AG09319 (cell line): ENCODE data around the gene S100G.

Experiments
- DNase-seq: peaks from one replicate; pipeline ENCODE4 v3.0.0-alpha.2; 2010; ENCODE audit warnings: low read depth; ENCODE audit errors: extremely low read depth
- TF ChIP-seq, protein P1 (sequence below): IDR thresholded peaks from 2 replicates; pipeline ENCODE4 v1.5.1; 2011; ENCODE audit warnings: low read depth, mild to moderate bottlenecking, inconsistent platforms, low read length, moderate library complexity

Gene S100G

DNA sequence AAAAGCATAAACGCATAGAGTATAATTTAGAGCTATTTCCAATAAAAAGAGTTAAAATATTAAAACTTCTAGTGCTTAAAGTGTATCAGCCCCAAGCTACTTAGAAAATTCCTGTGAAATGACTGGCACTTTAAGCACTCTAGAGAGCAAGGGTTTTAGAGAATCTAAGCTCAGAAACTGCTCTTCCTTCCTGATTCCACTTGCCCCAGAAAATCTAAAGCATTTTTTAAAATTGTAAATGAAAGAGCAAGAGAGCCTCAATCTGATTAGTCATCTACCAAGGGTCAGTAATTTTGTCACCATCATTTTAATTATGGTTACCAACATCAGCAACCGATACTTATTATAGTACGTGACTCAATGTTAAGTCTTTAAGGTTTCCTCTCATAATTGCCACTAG is 37.6 kb downstream of the S100G start:
- DNase-seq: no peak
- TF ChIP-seq, protein P1, sequence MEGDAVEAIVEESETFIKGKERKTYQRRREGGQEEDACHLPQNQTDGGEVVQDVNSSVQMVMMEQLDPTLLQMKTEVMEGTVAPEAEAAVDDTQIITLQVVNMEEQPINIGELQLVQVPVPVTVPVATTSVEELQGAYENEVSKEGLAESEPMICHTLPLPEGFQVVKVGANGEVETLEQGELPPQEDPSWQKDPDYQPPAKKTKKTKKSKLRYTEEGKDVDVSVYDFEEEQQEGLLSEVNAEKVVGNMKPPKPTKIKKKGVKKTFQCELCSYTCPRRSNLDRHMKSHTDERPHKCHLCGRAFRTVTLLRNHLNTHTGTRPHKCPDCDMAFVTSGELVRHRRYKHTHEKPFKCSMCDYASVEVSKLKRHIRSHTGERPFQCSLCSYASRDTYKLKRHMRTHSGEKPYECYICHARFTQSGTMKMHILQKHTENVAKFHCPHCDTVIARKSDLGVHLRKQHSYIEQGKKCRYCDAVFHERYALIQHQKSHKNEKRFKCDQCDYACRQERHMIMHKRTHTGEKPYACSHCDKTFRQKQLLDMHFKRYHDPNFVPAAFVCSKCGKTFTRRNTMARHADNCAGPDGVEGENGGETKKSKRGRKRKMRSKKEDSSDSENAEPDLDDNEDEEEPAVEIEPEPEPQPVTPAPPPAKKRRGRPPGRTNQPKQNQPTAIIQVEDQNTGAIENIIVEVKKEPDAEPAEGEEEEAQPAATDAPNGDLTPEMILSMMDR: no peak

DNA sequence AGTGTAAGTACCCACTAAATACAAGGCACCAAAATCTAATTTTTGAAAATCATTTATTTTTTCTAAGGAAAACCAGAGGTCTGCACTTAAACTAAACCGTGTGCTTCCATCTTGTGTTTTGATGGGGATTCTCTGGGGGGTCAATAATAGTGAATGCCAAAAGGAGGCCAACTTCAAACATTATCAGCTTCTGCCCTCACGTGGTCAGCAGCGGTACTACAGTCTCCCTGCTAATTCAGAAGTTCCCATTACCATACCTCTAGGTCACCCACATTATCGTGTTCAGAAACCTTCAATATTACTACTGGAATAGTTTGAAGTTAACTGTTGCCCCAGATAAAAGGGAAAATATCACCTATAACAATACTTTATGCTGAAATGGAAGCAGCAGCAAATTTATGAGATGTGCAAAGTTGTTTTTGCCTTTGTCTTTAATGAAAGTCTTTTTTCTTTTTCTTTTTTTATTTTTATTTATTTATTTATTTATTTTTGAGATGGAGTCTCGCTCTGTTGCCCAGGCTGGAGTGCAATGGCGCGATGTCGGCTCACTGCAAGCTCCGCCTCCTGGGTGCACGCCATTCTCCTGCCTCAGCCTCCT is 45.2 kb downstream of the S100G start:
- TF ChIP-seq, protein P1: peak; percentile 95
- no peak for DNase-seq

DNA sequence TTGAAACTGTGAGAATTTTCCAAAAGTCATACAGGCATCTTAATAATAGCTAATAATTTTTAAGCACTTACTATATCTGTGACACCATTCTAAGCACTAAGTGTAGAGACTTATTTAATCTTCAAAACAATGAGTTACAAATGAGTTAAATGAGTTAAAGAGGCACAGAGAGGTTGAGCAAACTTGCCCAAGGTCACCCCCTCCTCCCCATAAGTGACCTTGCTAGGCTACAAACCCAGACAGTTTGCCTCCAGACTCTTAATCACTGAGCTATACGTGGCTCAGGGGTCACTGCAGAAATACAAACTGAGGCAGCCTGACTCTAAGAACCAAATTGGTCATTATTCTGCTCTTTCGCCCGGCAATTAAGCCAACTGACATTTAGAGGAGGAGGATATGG is 47.0 kb downstream of the S100G start:
- TF ChIP-seq, protein P1: no peak
- DNase-seq: no peak

DNA sequence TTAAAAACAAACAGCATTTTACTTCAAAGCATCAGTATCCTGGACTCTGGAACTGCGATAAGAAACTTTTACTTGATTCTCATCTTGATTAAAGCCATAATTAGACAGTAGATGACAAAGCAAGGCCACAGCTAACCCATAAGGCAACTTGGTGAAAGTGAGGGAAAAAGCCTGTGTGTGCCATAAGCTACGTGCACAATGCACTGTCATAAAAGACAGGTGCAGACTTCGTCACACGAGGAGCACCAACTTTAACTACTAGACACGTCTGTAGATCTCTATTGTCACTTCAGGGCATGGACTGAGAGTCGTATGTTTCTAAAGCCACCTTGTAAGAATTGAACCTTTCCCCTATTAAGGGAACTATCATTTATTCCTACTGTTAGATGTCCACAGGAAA is 49.4 kb downstream of the S100G start:
- DNase-seq: no peak
- TF ChIP-seq, protein P1: no peak

DNA sequence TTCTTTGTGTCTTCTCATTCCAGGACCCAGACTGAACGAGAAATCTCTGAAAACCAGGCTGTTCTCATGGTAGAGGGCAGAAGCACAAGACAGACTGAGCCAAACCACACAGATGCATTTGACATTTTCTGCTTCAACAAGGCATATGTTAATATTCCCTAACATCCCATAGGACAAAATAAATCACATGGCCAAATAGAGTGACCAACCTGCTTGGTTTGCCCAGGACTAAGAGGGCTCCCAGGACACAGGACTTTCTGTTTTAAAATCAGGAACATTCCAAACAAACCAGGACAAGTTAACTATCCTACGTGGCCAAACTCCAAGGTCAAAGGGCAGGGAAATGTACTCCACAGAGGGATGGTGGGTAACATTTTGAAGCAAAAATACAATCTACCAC is 50.8 kb downstream of the S100G start:
- TF ChIP-seq, protein P1: no peak
- DNase-seq: no peak

DNA sequence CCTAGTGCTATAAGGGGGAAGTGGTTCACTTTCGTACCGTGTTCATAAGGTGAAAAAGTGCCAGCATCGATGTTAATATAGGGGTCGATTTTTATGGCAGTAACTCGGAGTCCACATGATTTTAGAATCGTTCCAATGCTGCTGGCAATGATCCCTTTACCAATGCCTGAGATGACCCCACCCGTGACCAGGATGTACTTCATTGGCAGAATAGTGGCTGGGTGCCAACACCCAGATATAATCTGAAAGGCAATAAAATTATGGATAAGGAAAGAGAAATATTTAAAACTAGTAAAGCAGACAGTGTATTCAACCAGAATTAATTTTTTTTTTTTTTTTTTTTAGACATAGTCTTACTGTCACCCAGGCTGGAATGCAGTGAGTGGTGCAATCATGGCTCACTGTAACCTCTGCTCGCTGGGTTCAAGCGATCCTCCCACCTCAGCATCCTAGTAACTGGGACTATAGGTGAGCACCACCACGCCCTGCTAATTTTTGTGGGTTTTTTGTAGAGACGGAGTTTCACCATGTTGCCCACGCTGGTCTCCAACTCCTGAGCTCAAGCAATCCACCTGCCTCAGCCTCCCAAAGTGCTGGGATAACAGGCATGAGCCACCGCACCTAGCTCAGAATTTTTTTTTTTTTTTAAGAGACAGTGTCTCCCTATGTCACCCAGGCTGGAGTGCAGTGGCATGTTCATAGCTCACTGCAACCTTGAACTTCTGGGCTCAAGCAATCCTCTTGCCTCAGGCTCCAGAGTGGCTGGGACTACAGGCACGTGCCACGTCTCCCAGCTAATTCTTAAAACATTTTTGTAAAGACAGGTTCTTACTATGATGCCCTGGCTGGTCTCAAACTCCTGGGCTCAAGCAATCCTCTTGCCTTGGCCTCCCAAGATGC is 53.0 kb downstream of the S100G start:
- no peak for DNase-seq
- TF ChIP-seq, protein P1: no peak
